Caco-2 (cell line): ENCODE data around the gene TACR1. TPM values are rescaled to one million over a fixed set of nuclear protein-coding genes. Genes with fewer than 3 reads are reported as not detected.

ENCODE experiments used
- BruUV-seq: library from RNA; stranded (reverse); fragments of 400-500 nt; replicated peaks from 2 replicates; lab custom pipeline; 2021; lab: Mats Ljungman, UMichigan
- CTCF ChIA-PET: fragments of 300-600 bp; sonication (Branson Sonifier 250); formaldehyde crosslinking; loops from one replicate; lab custom pipeline; 2022; ENCODE audit warnings: antibody characterized with exemption; lab: Charles Lee
- POLR2A ChIA-PET: fragments of 300-600 bp; sonication (Branson Sonifier 250); formaldehyde crosslinking; loops from one replicate; lab custom pipeline; 2022; ENCODE audit warnings: antibody characterized with exemption; lab: Charles Lee
- DNase-seq, 2 experiments: peaks; one replicate each; pipeline versions ENCODE4 v3.0.0 to v3.0.0-alpha.2; 2020 to 2022
- H3K27me3 ChIP-seq: replicated peaks from 2 replicates; pipeline ENCODE4 v1.6.0; 2011; ENCODE audit warnings: low read length; ENCODE audit not compliant: control insufficient read depth, insufficient read depth
- H3K36me3 ChIP-seq: 2 replicates; pipeline ENCODE4 v1.5.1; 2011; ENCODE audit warnings: low read length; ENCODE audit not compliant: control insufficient read depth, insufficient read depth
- H3K4me1 ChIP-seq: fragments of 250-450 bp; sonication (Bioruptor Pico); 2 replicates; pipeline ENCODE4 v1.5.1; 2020; ENCODE audit warnings: mild to moderate bottlenecking
- H3K4me3 ChIP-seq: 2 replicates; pipeline ENCODE4 v1.5.1; 2011; ENCODE audit warnings: low read depth, mild to moderate bottlenecking, control low read depth, low read length
- H3K9me3 ChIP-seq: fragments of 250-450 bp; sonication (Bioruptor Pico); 2 replicates; pipeline ENCODE4 v1.5.1; 2020; ENCODE audit warnings: mild to moderate bottlenecking, moderate library complexity
- H3K27ac Mint-ChIP-seq: one replicate; pipeline ENCODE4 v1.8.0; 2022; ENCODE audit warnings: mixed read lengths; ENCODE audit not compliant: unreplicated experiment
- H3K27me3 Mint-ChIP-seq: one replicate; pipeline ENCODE4 v1.8.0; 2022; ENCODE audit warnings: mixed read lengths; ENCODE audit not compliant: insufficient read depth, unreplicated experiment
- H3K36me3 Mint-ChIP-seq: one replicate; pipeline ENCODE4 v1.8.0; 2022; ENCODE audit warnings: mild to moderate bottlenecking, mixed read lengths; ENCODE audit not compliant: insufficient read depth, unreplicated experiment
- H3K4me1 Mint-ChIP-seq: one replicate; pipeline ENCODE4 v1.8.0; 2022; ENCODE audit warnings: low read depth, mixed read lengths; ENCODE audit not compliant: unreplicated experiment
- H3K4me3 Mint-ChIP-seq: one replicate; pipeline ENCODE4 v1.8.0; 2022; ENCODE audit warnings: mild to moderate bottlenecking, moderate library complexity, mixed read lengths; ENCODE audit not compliant: unreplicated experiment
- H3K9me3 Mint-ChIP-seq: one replicate; pipeline ENCODE4 v1.8.0; 2022; ENCODE audit warnings: mixed read lengths; ENCODE audit not compliant: unreplicated experiment
- CTCF ChIP-seq, 2 experiments: fragments of 200-600 bp in 1 of 2; IDR thresholded peaks; 1 replicate in 1 of 2; 2 replicates in 1 of 2; pipeline versions ENCODE4 v1.5.1 to v1.8.0; 2011 to 2022; ENCODE audit warnings: antibody characterized with exemption in 1 of 2, control low read depth in 1 of 2, inconsistent platforms in 1 of 2, low read depth in 1 of 2, low read length in 1 of 2, mild to moderate bottlenecking in 1 of 2, moderate library complexity in 1 of 2; ENCODE audit not compliant: insufficient read depth in 1 of 2, severe bottlenecking in 1 of 2, unreplicated experiment in 1 of 2
- intact Hi-C: fragments of 100-400 bp; cut with micrococcal nuclease; formaldehyde crosslinking; loops from one replicate; pipeline ENCODE4 v1.10.0; 2022; ENCODE audit not compliant: unreplicated experiment
- total RNA-seq: library from RNA; stranded (reverse); gene quantifications from 2 replicates; pipeline ENCODE4 v1.2.3, GENCODE V29; 2022

TACR1 gene
- total RNA-seq, 1 experiment from 2014 or later = 0.07 TPM

DNA sequence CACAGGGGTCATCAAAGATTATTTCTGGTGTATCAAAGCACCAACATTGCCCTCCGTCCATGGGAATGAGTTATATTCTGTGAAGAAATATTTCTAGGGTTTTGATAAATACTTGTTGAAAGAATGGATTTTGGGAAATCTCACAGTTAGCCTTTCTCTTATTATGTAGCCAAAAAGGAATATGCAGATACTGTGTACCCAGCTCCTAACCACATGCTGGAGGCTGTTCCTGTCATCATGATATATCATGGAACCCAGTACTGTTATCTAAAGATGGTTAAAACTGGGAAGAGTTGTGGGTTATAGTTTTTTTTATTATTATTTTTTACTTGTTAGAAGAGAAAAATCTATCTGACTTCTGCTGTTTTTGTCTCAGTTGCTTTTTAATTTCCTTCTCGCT lies 158.1 kb downstream of the TACR1 start:
- Histone ChIP-seq H3K4me1 (no peaks in the 10 kb centered on the region), H3K27me3 (no peaks in the 10 kb centered on the region), H3K36me3 (no peaks in the 10 kb centered on the region), H3K9me3 (no peaks in the 10 kb centered on the region), H3K4me3 (no peak overlapping the region)
- no peak for TF ChIP-seq CTCF (IDR thresholded peaks at IDR 0.05; ENCODE audit: insufficient read depth in 1 of 2, low read depth in 1 of 2, low read length in 1 of 2, severe bottlenecking in 1 of 2, unreplicated experiment in 1 of 2)
- no peak overlapping the region for H3K4me3 Mint-ChIP-seq
- H3K27me3 Mint-ChIP-seq = no peaks in the 10 kb centered on the region
- H3K9me3 Mint-ChIP-seq = no peaks in the 10 kb centered on the region
- H3K36me3 Mint-ChIP-seq = no peaks in the 10 kb centered on the region
- intact Hi-C loops = no loop called here
- ChIA-PET POLR2A (no interaction called here), CTCF (no interaction called here)
- no TSS peak for BruUV-seq
- H3K4me1 Mint-ChIP-seq = no peaks in the 10 kb centered on the region
- DNase-seq = no peak
- no peak overlapping the region for H3K27ac Mint-ChIP-seq

DNA sequence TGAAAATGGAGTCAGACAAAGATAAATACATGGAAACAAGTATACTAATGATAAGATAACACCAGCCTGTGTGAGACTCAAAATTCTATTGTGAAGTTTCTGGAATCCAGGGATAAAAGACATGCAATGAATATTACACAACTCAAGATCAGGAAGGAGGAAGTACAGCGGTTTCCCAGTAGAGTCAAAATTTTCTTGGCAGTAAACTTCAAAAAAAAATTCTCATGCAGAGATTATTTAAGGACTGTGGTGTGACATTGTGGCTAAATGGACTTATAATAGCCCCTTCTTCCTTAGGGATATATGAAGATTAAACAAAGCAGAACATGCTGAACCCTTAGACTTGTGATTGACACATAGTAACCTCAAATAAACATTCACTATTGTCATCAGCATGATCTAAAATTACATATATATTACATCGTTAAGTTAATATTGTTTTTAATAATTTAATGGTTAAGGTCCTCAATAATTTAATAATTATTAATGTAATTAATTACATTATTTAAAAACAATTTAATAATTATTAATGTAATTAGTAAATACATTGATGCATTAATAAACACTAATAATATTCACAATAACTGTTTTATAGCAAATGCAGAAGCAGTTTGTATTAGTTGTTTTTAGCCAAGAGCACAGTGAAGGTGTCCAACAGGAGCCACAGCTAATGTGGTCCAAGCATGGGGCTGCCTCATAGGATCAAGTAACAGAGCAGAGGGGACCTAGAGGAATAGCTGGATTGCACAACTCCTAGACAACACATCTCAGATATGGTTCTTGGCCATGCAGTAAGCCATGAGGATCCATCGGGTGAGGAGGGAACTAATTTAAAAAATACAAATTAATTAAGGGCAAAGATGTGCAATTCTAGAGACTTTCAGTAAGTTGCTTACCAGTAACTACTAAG lies 163.6 kb downstream of the TACR1 start:
- no peaks in the 10 kb centered on the region for H3K27me3 Mint-ChIP-seq
- POLR2A ChIA-PET = no interaction called here
- peak in 1 of 2 experiments; percentile 11 for DNase-seq
- no TSS peak for BruUV-seq
- Histone ChIP-seq H3K4me1 (peaks cover 9% of the 10 kb centered on the region), H3K27me3 (no peaks in the 10 kb centered on the region), H3K36me3 (no peaks in the 10 kb centered on the region), H3K4me3 (no peak overlapping the region), H3K9me3 (no peaks in the 10 kb centered on the region)
- CTCF ChIA-PET = no interaction called here
- H3K4me1 Mint-ChIP-seq = no peaks in the 10 kb centered on the region
- no peak overlapping the region for H3K4me3 Mint-ChIP-seq
- no peaks in the 10 kb centered on the region for H3K9me3 Mint-ChIP-seq
- intact Hi-C loops = no loop called here
- no peaks in the 10 kb centered on the region for H3K36me3 Mint-ChIP-seq
- H3K27ac Mint-ChIP-seq = no peak overlapping the region
- no peak for TF ChIP-seq CTCF (IDR thresholded peaks at IDR 0.05; ENCODE audit: insufficient read depth in 1 of 2, low read depth in 1 of 2, low read length in 1 of 2, severe bottlenecking in 1 of 2, unreplicated experiment in 1 of 2)

DNA sequence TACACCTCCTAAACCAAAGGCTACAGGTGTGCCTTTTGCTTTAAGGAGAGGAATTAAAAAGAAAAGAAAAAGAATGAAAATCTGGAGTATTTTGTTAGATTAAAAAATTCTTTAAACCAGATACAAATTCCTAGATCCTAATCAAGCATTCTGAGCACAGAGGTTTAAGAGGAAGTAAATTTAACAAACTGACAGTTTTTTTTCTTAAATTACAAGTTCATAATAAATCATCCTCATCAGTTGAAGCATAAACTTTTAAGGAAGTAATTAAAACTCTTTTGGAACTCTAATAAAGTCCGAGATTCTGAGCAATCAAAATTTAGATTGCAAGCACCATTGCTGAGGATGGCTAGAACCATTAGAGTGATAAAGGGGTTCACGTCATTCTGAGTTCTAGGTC lies 165.8 kb downstream of the TACR1 start:
- no peaks in the 10 kb centered on the region for H3K4me1 Mint-ChIP-seq
- H3K9me3 Mint-ChIP-seq = no peaks in the 10 kb centered on the region
- intact Hi-C loops = no loop called here
- H3K4me1 ChIP-seq = peaks cover 9% of the 10 kb centered on the region
- no peak for TF ChIP-seq CTCF (IDR thresholded peaks at IDR 0.05; ENCODE audit: insufficient read depth in 1 of 2, low read depth in 1 of 2, low read length in 1 of 2, severe bottlenecking in 1 of 2, unreplicated experiment in 1 of 2)
- ChIA-PET CTCF (no interaction called here), POLR2A (no interaction called here)
- no peak overlapping the region for H3K27ac Mint-ChIP-seq
- no peak overlapping the region for H3K4me3 Mint-ChIP-seq
- H3K36me3 ChIP-seq = no peaks in the 10 kb centered on the region
- no peaks in the 10 kb centered on the region for H3K36me3 Mint-ChIP-seq
- H3K4me3 ChIP-seq = no peak overlapping the region
- H3K9me3 ChIP-seq = no peaks in the 10 kb centered on the region
- H3K27me3 Mint-ChIP-seq = no peaks in the 10 kb centered on the region
- no TSS peak for BruUV-seq
- DNase-seq = no peak
- no peaks in the 10 kb centered on the region for H3K27me3 ChIP-seq
